Neural cell (in vitro differentiated cells): ENCODE data around the gene RPS15. TPM values are rescaled to one million over a fixed set of nuclear protein-coding genes. Genes with fewer than 3 reads are reported as not detected.

Experiments used
- H2AFZ ChIP-seq: fragments of 200-600, 300-800 bp; sonication (generic), shearing (Covaris generic); 2 replicates; pipeline ENCODE4 v1.6.0; 2014; ENCODE audit warnings: low read depth, mild to moderate bottlenecking, antibody characterized with exemption, low read length, moderate library complexity
- H3F3A ChIP-seq: fragments of 200-600 bp; shearing (Covaris generic); 2 replicates; pipeline ENCODE4 v1.6.1; 2016; ENCODE audit warnings: mild to moderate bottlenecking, moderate library complexity, mixed read lengths, antibody characterized with exemption, low read length; ENCODE audit not compliant: insufficient read depth, poor library complexity, severe bottlenecking
- H3K27ac ChIP-seq: fragments of 200-600, 300-800 bp; sonication (generic), shearing (Covaris generic); 2 replicates; pipeline ENCODE4 v1.5.1; 2014; ENCODE audit warnings: mild to moderate bottlenecking, low read length, moderate library complexity
- H3K27me3 ChIP-seq: fragments of 300-800, 200-600 bp; sonication (generic), shearing (Covaris generic); 2 replicates; pipeline ENCODE4 v1.6.0; 2014; ENCODE audit warnings: mild to moderate bottlenecking, low read depth, low read length, moderate library complexity; ENCODE audit not compliant: insufficient read depth
- H3K36me3 ChIP-seq: fragments of 300-800, 200-600 bp; sonication (generic), shearing (Covaris generic); 2 replicates; pipeline ENCODE4 v1.5.1; 2014; ENCODE audit warnings: mild to moderate bottlenecking, antibody characterized with exemption, low read length, moderate library complexity; ENCODE audit not compliant: insufficient read depth
- H3K4me2 ChIP-seq: fragments of 300-800, 200-600 bp; sonication (generic), shearing (Covaris generic); 2 replicates; pipeline ENCODE4 v1.6.0; 2014; ENCODE audit warnings: mild to moderate bottlenecking, low read length
- H3K4me3 ChIP-seq: fragments of 300-800, 200-600 bp; sonication (generic), shearing (Covaris generic); 2 replicates; pipeline ENCODE4 v1.5.1; 2014; ENCODE audit warnings: mild to moderate bottlenecking, low read length, moderate library complexity
- H3K79me2 ChIP-seq: fragments of 200-600 bp; shearing (Covaris generic); replicated peaks from 2 replicates; pipeline ENCODE4 v1.6.0; 2014; ENCODE audit warnings: mild to moderate bottlenecking, low read length, moderate library complexity; ENCODE audit not compliant: insufficient read depth
- H3K9ac ChIP-seq: fragments of 300-800, 200-600 bp; sonication (generic), shearing (Covaris generic); 2 replicates; pipeline ENCODE4 v1.6.1; 2016; ENCODE audit warnings: mild to moderate bottlenecking, low read length, mixed read lengths
- H3K9me2 ChIP-seq: fragments of 200-600 bp; shearing (Covaris generic); 2 replicates; pipeline ENCODE4 v1.6.1; 2016; ENCODE audit warnings: mild to moderate bottlenecking, low read length, mixed read lengths; ENCODE audit not compliant: insufficient read depth
- H3K9me3 ChIP-seq: fragments of 200-600, 300-800 bp; sonication (generic), shearing (Covaris generic); 2 replicates; pipeline ENCODE4 v1.6.1; 2016; ENCODE audit warnings: mild to moderate bottlenecking, mixed run types, low read length, moderate library complexity, mixed read lengths
- H4K20me1 ChIP-seq: fragments of 200-600 bp; shearing (Covaris generic); 2 replicates; pipeline ENCODE4 v1.6.1; 2016; ENCODE audit warnings: mild to moderate bottlenecking, mixed run types; ENCODE audit not compliant: insufficient read depth
- EP300 ChIP-seq: fragments of 450-650 bp; conservative IDR thresholded peaks from 2 replicates; pipeline ENCODE4 v1.6.1; 2014; ENCODE audit warnings: antibody characterized with exemption, mild to moderate bottlenecking, moderate library complexity; ENCODE audit not compliant: poor library complexity, severe bottlenecking
- EZH2 ChIP-seq: fragments of 200-600, 300-800 bp; shearing (Covaris generic), sonication (generic); IDR thresholded peaks from 2 replicates; pipeline ENCODE4 v1.6.1; 2014; ENCODE audit warnings: antibody characterized with exemption, low read length, borderline replicate concordance, mild to moderate bottlenecking; ENCODE audit not compliant: insufficient read depth, poor library complexity, severe bottlenecking
- MXI1 ChIP-seq: fragments of 450-650 bp; conservative IDR thresholded peaks from 2 replicates; pipeline ENCODE4 v1.6.1; 2014; ENCODE audit warnings: antibody characterized with exemption, mild to moderate bottlenecking; ENCODE audit not compliant: poor library complexity, severe bottlenecking
- POLR2AphosphoS5 ChIP-seq: IDR thresholded peaks from 2 replicates; pipeline ENCODE4 v1.6.1; 2012
- RAD21 ChIP-seq: fragments of 450-650 bp; conservative IDR thresholded peaks from 2 replicates; pipeline ENCODE4 v1.6.1; 2014; ENCODE audit warnings: antibody characterized with exemption, mild to moderate bottlenecking, moderate library complexity
- SMC3 ChIP-seq: fragments of 450-650 bp; conservative IDR thresholded peaks from 2 replicates; pipeline ENCODE4 v1.6.1; 2014; ENCODE audit warnings: antibody characterized with exemption, mild to moderate bottlenecking, moderate library complexity; ENCODE audit not compliant: poor library complexity
- TAF1 ChIP-seq: IDR thresholded peaks from 2 replicates; pipeline ENCODE4 v1.6.1; 2012; ENCODE audit warnings: low read depth
- polyA plus RNA-seq: library from polyadenylated mRNA; depleted of rRNA; stranded (reverse); fragments of >200 nt; gene quantifications from 2 replicates; pipeline ENCODE4 v1.2.3, GENCODE V29; 2014
- TF ChIP-seq, protein P1 (sequence below): fragments of 450-650 bp; IDR thresholded peaks from 2 replicates; pipeline ENCODE4 v1.5.1; 2014; ENCODE audit warnings: antibody characterized with exemption, mild to moderate bottlenecking, moderate library complexity; ENCODE audit not compliant: poor library complexity, severe bottlenecking
- TF ChIP-seq, protein P2 (sequence below): IDR thresholded peaks from 2 replicates; pipeline ENCODE4 v1.6.1; 2012; ENCODE audit warnings: borderline replicate concordance

Gene RPS15
- polyA plus RNA-seq, 1 donor from 2014 or later: 591 TPM

GRCh38 chr19:1396768-1397679, 41.2 kb upstream of the RPS15 start:
- no peaks in the 10 kb centered on the region for H3K36me3 ChIP-seq
- TF ChIP-seq RAD21: no peak
- no peak for TF ChIP-seq SMC3
- no peak for TF ChIP-seq TAF1
- TF ChIP-seq MXI1: no peak
- no peak for TF ChIP-seq EP300
- TF ChIP-seq POLR2AphosphoS5: no peak
- no peak overlapping the region for H3K4me2 ChIP-seq
- no peak overlapping the region for H2AFZ ChIP-seq
- H3F3A ChIP-seq: no peaks in the 10 kb centered on the region
- H3K9me3 ChIP-seq: no peaks in the 10 kb centered on the region
- no peaks in the 10 kb centered on the region for H4K20me1 ChIP-seq
- H3K27me3 ChIP-seq: no peaks in the 10 kb centered on the region
- no peaks in the 10 kb centered on the region for H3K9me2 ChIP-seq
- no peaks in the 10 kb centered on the region for H3K79me2 ChIP-seq
- H3K9ac ChIP-seq: no peak overlapping the region
- H3K27ac ChIP-seq: no peak overlapping the region
- no peak overlapping the region for H3K4me3 ChIP-seq

DNA sequence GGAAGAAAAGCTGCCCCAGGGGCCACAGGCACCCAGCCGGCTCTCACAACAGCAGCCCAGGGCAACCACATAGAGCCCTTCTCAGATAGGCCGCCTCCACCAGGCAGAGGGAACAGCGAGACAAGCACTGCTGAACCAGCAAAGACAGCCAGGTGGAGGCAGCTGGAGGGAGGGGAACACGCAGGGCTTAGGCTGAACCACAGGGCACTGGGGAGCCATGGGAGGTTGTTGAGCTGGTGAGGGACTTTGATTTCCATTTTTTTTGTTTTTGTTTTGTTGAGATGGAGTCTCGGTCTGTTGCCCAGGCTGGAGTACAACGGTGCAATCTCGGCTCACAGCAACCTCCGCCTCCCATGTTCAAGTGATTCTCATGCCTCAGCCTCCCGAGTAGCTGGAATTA, 40.4 kb upstream of the RPS15 start:
- no peaks in the 10 kb centered on the region for H3K9me2 ChIP-seq
- H3K4me2 ChIP-seq: no peak overlapping the region
- no peak overlapping the region for H3K4me3 ChIP-seq
- no peaks in the 10 kb centered on the region for H3K27me3 ChIP-seq
- TF ChIP-seq SMC3 (no peak), RAD21 (no peak), POLR2AphosphoS5 (no peak), EZH2 (no peak), MXI1 (no peak), EP300 (no peak), TAF1 (no peak)
- TF ChIP-seq, protein P1, sequence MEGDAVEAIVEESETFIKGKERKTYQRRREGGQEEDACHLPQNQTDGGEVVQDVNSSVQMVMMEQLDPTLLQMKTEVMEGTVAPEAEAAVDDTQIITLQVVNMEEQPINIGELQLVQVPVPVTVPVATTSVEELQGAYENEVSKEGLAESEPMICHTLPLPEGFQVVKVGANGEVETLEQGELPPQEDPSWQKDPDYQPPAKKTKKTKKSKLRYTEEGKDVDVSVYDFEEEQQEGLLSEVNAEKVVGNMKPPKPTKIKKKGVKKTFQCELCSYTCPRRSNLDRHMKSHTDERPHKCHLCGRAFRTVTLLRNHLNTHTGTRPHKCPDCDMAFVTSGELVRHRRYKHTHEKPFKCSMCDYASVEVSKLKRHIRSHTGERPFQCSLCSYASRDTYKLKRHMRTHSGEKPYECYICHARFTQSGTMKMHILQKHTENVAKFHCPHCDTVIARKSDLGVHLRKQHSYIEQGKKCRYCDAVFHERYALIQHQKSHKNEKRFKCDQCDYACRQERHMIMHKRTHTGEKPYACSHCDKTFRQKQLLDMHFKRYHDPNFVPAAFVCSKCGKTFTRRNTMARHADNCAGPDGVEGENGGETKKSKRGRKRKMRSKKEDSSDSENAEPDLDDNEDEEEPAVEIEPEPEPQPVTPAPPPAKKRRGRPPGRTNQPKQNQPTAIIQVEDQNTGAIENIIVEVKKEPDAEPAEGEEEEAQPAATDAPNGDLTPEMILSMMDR: no peak
- TF ChIP-seq, protein P2, sequence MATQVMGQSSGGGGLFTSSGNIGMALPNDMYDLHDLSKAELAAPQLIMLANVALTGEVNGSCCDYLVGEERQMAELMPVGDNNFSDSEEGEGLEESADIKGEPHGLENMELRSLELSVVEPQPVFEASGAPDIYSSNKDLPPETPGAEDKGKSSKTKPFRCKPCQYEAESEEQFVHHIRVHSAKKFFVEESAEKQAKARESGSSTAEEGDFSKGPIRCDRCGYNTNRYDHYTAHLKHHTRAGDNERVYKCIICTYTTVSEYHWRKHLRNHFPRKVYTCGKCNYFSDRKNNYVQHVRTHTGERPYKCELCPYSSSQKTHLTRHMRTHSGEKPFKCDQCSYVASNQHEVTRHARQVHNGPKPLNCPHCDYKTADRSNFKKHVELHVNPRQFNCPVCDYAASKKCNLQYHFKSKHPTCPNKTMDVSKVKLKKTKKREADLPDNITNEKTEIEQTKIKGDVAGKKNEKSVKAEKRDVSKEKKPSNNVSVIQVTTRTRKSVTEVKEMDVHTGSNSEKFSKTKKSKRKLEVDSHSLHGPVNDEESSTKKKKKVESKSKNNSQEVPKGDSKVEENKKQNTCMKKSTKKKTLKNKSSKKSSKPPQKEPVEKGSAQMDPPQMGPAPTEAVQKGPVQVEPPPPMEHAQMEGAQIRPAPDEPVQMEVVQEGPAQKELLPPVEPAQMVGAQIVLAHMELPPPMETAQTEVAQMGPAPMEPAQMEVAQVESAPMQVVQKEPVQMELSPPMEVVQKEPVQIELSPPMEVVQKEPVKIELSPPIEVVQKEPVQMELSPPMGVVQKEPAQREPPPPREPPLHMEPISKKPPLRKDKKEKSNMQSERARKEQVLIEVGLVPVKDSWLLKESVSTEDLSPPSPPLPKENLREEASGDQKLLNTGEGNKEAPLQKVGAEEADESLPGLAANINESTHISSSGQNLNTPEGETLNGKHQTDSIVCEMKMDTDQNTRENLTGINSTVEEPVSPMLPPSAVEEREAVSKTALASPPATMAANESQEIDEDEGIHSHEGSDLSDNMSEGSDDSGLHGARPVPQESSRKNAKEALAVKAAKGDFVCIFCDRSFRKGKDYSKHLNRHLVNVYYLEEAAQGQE: no peak
- H3K9me3 ChIP-seq: no peaks in the 10 kb centered on the region
- H3K27ac ChIP-seq: no peak overlapping the region
- H4K20me1 ChIP-seq: no peaks in the 10 kb centered on the region
- no peaks in the 10 kb centered on the region for H3F3A ChIP-seq
- no peaks in the 10 kb centered on the region for H3K79me2 ChIP-seq
- H2AFZ ChIP-seq: no peak overlapping the region
- H3K36me3 ChIP-seq: no peaks in the 10 kb centered on the region
- no peak overlapping the region for H3K9ac ChIP-seq
